SK-N-SH (cell line): Measurements from ENCODE around the gene CCDC68. TPM values are rescaled to one million over a fixed set of nuclear protein-coding genes. Genes with fewer than 3 reads are reported as not detected.

Source experiments
- CTCF ChIA-PET: fragments of 300-600, 350-600 bp; formaldehyde crosslinking; extraction: SDS; loops from one replicate; lab custom pipeline; 2021; lab: Yijun Ruan, JAX
- POLR2A ChIA-PET: fragments of 350-600 bp; sonication (Branson Sonifier 250); formaldehyde crosslinking; extraction: SDS; loops from one replicate; lab custom pipeline; 2020; ENCODE audit warnings: antibody characterized with exemption, inconsistent platforms; lab: Yijun Ruan, JAX
- DNase-seq: peaks from one replicate; pipeline ENCODE4 v3.0.0; 2012
- H2AFZ ChIP-seq: fragments of 200-600 bp; sonication (generic); 2 replicates; pipeline ENCODE4 v1.8.1; 2016; ENCODE audit warnings: antibody characterized with exemption, mild to moderate bottlenecking, low read depth
- H3F3A ChIP-seq: fragments of 200-600 bp; sonication (generic); replicated peaks from 2 replicates; pipeline ENCODE3; 2016; ENCODE audit warnings: antibody characterized with exemption, mild to moderate bottlenecking; ENCODE audit not compliant: insufficient read depth
- H3K27ac ChIP-seq, 2 experiments: fragments of 200-500 bp in 1 of 2; fragments of 200-600 bp in 1 of 2; sonication (Bioruptor generic) in 1 of 2; sonication (generic), shearing (Covaris generic) in 1 of 2; 2 replicates each; pipeline versions ENCODE4 v1.5.1 to v1.6.1; 2014 to 2016; ENCODE audit warnings: low read depth in 2 of 2, inconsistent platforms in 1 of 2, low read length in 1 of 2, mild to moderate bottlenecking in 1 of 2, mixed read lengths in 1 of 2
- H3K27me3 ChIP-seq: fragments of 200-600 bp; sonication (generic), shearing (Covaris generic); 2 replicates; pipeline ENCODE4 v1.6.1; 2016; ENCODE audit warnings: mixed run types; ENCODE audit not compliant: insufficient read depth
- H3K36me3 ChIP-seq, 2 experiments: fragments of 200-500 bp in 1 of 2; fragments of 200-600 bp in 1 of 2; sonication (Bioruptor generic) in 1 of 2; sonication (generic) in 1 of 2; replicated peaks in 1 of 2; 2 replicates each; pipeline versions ENCODE3 to v1.5.1; 2014 to 2016; ENCODE audit warnings: low read length in 1 of 2, mild to moderate bottlenecking in 1 of 2; ENCODE audit not compliant: insufficient read depth in 2 of 2, control insufficient read depth in 1 of 2
- H3K4me1 ChIP-seq, 2 experiments: fragments of 200-500 bp in 1 of 2; fragments of 200-600 bp in 1 of 2; sonication (Bioruptor generic) in 1 of 2; sonication (generic), shearing (Covaris generic) in 1 of 2; 2 replicates each; pipeline versions ENCODE4 v1.5.1 to v1.6.1; 2014 to 2016; ENCODE audit warnings: low read depth in 1 of 2, low read length in 1 of 2, mixed run types in 1 of 2; ENCODE audit not compliant: insufficient read depth in 2 of 2, control insufficient read depth in 1 of 2
- H3K4me2 ChIP-seq: fragments of 200-600 bp; sonication (generic), shearing (Covaris generic); 2 replicates; pipeline ENCODE4 v1.6.1; 2017; ENCODE audit warnings: mixed run types
- H3K4me3 ChIP-seq, 2 experiments: fragments of 200-500 bp in 1 of 2; fragments of 200-600 bp in 1 of 2; sonication (Bioruptor generic) in 1 of 2; sonication (generic), shearing (Covaris generic) in 1 of 2; 2 replicates each; pipeline versions ENCODE4 v1.5.1 to v1.8.1; 2014 to 2016; ENCODE audit warnings: low read depth in 2 of 2, inconsistent platforms in 1 of 2, low read length in 1 of 2, mild to moderate bottlenecking in 1 of 2, mixed read lengths in 1 of 2, moderate library complexity in 1 of 2
- H3K79me2 ChIP-seq: fragments of 200-600 bp; sonication (generic); 2 replicates; pipeline ENCODE4 v1.8.1; 2017; ENCODE audit warnings: mild to moderate bottlenecking; ENCODE audit not compliant: insufficient read depth
- H3K9ac ChIP-seq: fragments of 200-600 bp; sonication (generic); 2 replicates; pipeline ENCODE4 v1.6.1; 2017; ENCODE audit warnings: mixed run types
- H3K9me2 ChIP-seq: fragments of 200-600 bp; sonication (generic); 2 replicates; pipeline ENCODE4 v1.6.1; 2017; ENCODE audit warnings: mixed run types
- H3K9me3 ChIP-seq: fragments of 200-600 bp; sonication (generic); 2 replicates; pipeline ENCODE4 v1.6.1; 2017; ENCODE audit warnings: mixed run types, mild to moderate bottlenecking, moderate library complexity
- H4K20me1 ChIP-seq: fragments of 200-600 bp; sonication (generic); 2 replicates; pipeline ENCODE4 v1.6.1; 2017; ENCODE audit warnings: mild to moderate bottlenecking, mixed run types; ENCODE audit not compliant: insufficient read depth
- CTCF ChIP-seq: fragments of 200-600 bp; sonication (generic); IDR thresholded peaks from 2 replicates; pipeline ENCODE4 v1.6.1; 2017; ENCODE audit warnings: antibody characterized with exemption, mild to moderate bottlenecking, moderate library complexity
- EP300 ChIP-seq, 2 experiments: IDR thresholded peaks; 2 replicates each; pipeline versions ENCODE4 v1.4.0 to v1.6.1; 2012; ENCODE audit warnings: borderline replicate concordance in 1 of 2, low read depth in 1 of 2, low read length in 1 of 2
- FOSL2 ChIP-seq: IDR thresholded peaks from 2 replicates; pipeline ENCODE4 v1.4.0; 2012; ENCODE audit warnings: low read depth, mild to moderate bottlenecking, moderate library complexity, borderline replicate concordance
- GABPA ChIP-seq: IDR thresholded peaks from 2 replicates; pipeline ENCODE4 v1.4.0; 2012; ENCODE audit warnings: low read depth, mild to moderate bottlenecking
- GATA2 ChIP-seq: sonication (generic); formaldehyde crosslinking; IDR thresholded peaks from 2 replicates; pipeline ENCODE4 v1.5.0; 2020; ENCODE audit warnings: mild to moderate bottlenecking, missing genetic modification reagents
- MAX ChIP-seq: IDR thresholded peaks from 2 replicates; pipeline ENCODE4 v1.4.0; 2012; ENCODE audit warnings: low read depth
- MEF2A ChIP-seq: IDR thresholded peaks from 2 replicates; pipeline ENCODE4 v1.4.0; 2012; ENCODE audit warnings: low read depth, borderline replicate concordance
- MXI1 ChIP-seq: IDR thresholded peaks from 2 replicates; pipeline ENCODE4 v1.6.1; 2012; ENCODE audit warnings: mild to moderate bottlenecking, low read depth, low read length, improper control_type of control experiment
- RCOR1 ChIP-seq: fragments of 150-350 bp; IDR thresholded peaks from 2 replicates; pipeline ENCODE4 v1.6.1; 2017; ENCODE audit warnings: antibody characterized with exemption, low read length
- REST ChIP-seq: IDR thresholded peaks from 2 replicates; pipeline ENCODE4 v1.6.1; 2012; ENCODE audit warnings: mild to moderate bottlenecking, low read depth, low read length, moderate library complexity
- RXRA ChIP-seq: IDR thresholded peaks from 2 replicates; pipeline ENCODE4 v1.4.0; 2012; ENCODE audit warnings: low read depth, mild to moderate bottlenecking, borderline replicate concordance
- SIN3A ChIP-seq: IDR thresholded peaks from 2 replicates; pipeline ENCODE4 v1.6.1; 2012; ENCODE audit warnings: low read depth, mild to moderate bottlenecking, low read length, moderate library complexity, borderline replicate concordance
- SMC3 ChIP-seq: IDR thresholded peaks from 2 replicates; pipeline ENCODE4 v1.6.1; 2012; ENCODE audit warnings: low read depth, low read length, improper control_type of control experiment
- TEAD4 ChIP-seq: IDR thresholded peaks from 2 replicates; pipeline ENCODE4 v1.4.0; 2012; ENCODE audit warnings: mild to moderate bottlenecking, borderline replicate concordance; ENCODE audit not compliant: insufficient read depth
- WGBS: methylation state at CpG from one replicate; pipeline ENCODE4 v1.1.6; 2017; ENCODE audit warnings: low lambda C conversion rate; 5-methylcytosine and 5-hydroxymethylcytosine counted together
- polyA plus RNA-seq, 3 experiments: library from polyadenylated mRNA; depleted of rRNA; stranded (reverse); fragments of >200 nt; gene quantifications; 2 replicates each; pipeline ENCODE4 v1.2.3, GENCODE V29; 2012

Gene CCDC68
- polyA plus RNA-seq, 1 of the 3 experiments (the other 2 are of a cell fraction) = not detected

- ChIA-PET CTCF (interaction anchor here (1.3 kb wide), 1 partner anchor 30 kb away, joined by 3 read pairs; no protein-coding TSS in a partner anchor), POLR2A (no interaction called here)
- no peak overlapping the region for H2AFZ ChIP-seq
- no peak overlapping the region for H3K4me3 ChIP-seq
- H3K9ac ChIP-seq = no peak overlapping the region
- no peaks in the 10 kb centered on the region for H4K20me1 ChIP-seq
- 65% methylated on average over 6 of the region's 6 CpGs for WGBS
- no peaks in the 10 kb centered on the region for H3K27me3 ChIP-seq
- H3K9me2 ChIP-seq = no peaks in the 10 kb centered on the region
- H3F3A ChIP-seq = no peaks in the 10 kb centered on the region
- no peaks in the 10 kb centered on the region for H3K79me2 ChIP-seq
- H3K9me3 ChIP-seq = no peaks in the 10 kb centered on the region
- H3K36me3 ChIP-seq = no peaks in the 10 kb centered on the region
- DNase-seq = no peak
- H3K4me2 ChIP-seq = no peak overlapping the region
- TF ChIP-seq RXRA = no peak
- TF ChIP-seq SIN3A = no peak
- no peak for TF ChIP-seq SMC3
- TF ChIP-seq MXI1 = no peak
- 0 out of 2 replicates have a peak, but pooled peaks have one; percentile 14 for TF ChIP-seq RCOR1
- TF ChIP-seq REST = no peak
- peak overlapping the region in 1 of 2 experiments; percentile 32; a peak in 2 of 4 replicates for H3K27ac ChIP-seq
- peaks cover 0 to 13% of the 10 kb centered on the region in 2 experiments; a peak in 2 of 4 replicates for H3K4me1 ChIP-seq
Measured at GRCh38 chr18:54881229-54881768, 78.0 kb downstream of the CCDC68 start.

GRCh38 chr18:54880395-54881105, 78.7 kb downstream of the CCDC68 start:
- WGBS = 79% methylated on average over 5 of the region's 5 CpGs
- Histone ChIP-seq H2AFZ (no peak overlapping the region), H3K4me2 (no peak overlapping the region), H3K27ac (peak overlapping the region in 1 of 2 experiments; percentile 32; a peak in 2 of 4 replicates), H3K36me3 (no peaks in the 10 kb centered on the region), H3K9me2 (no peaks in the 10 kb centered on the region), H3K4me3 (no peak overlapping the region), H3K27me3 (no peaks in the 10 kb centered on the region), H3K79me2 (no peaks in the 10 kb centered on the region), H4K20me1 (no peaks in the 10 kb centered on the region), H3K4me1 (peaks cover 0 to 13% of the 10 kb centered on the region in 2 experiments; a peak in 2 of 4 replicates), H3K9ac (no peak overlapping the region), H3K9me3 (no peaks in the 10 kb centered on the region), H3F3A (no peaks in the 10 kb centered on the region)
- POLR2A ChIA-PET = no interaction called here
- peak; percentile 11 for DNase-seq
- CTCF ChIA-PET = interaction anchor here (0.8 kb wide), 1 partner anchor 51 kb away, joined by 3 read pairs; no protein-coding TSS in a partner anchor
- TF ChIP-seq SMC3 (no peak), TEAD4 (no peak), CTCF (no peak), MAX (no peak), REST (no peak), FOSL2 (no peak), RXRA (no peak), MXI1 (peak; percentile 17; the same call in 1 of the 2 replicates), GABPA (no peak), MEF2A (no peak), GATA2 (CRISPR knock-in tag) (peak; percentile 36), EP300 (IDR thresholded peaks at IDR 0.05; ENCODE audit: borderline replicate concordance in 1 of 2, low read depth in 1 of 2, low read length in 1 of 2) (0 out of 4 replicates have a peak, but pooled peaks of 1 of the 2 experiments have one; percentile 34)
